Activated CD8-positive, alpha-beta T cell treated with anti-CD3 and anti-CD28 coated beads for 36 hours (primary cell): ENCODE results near the gene PEX14. TPM values are rescaled to one million over a fixed set of nuclear protein-coding genes. Genes with fewer than 3 reads are reported as not detected.

Experiments used
- ATAC-seq: fragments of 200-7000 bp; cut with Tn5 transposase; one replicate; pipeline ENCODE4 v1.10.0; 2021; ENCODE audit warnings: mild to moderate bottlenecking, moderate library complexity
- CTCF ChIA-PET: fragments of 350-600 bp; sonication (Branson Sonifier 250); formaldehyde crosslinking; loops from one replicate; lab custom pipeline; 2021; ENCODE audit warnings: antibody characterized with exemption; lab: Charles Lee
- POLR2A ChIA-PET: fragments of 350-600 bp; sonication (Branson Sonifier 250); formaldehyde crosslinking; loops from one replicate; lab custom pipeline; 2021; ENCODE audit warnings: antibody characterized with exemption; lab: Charles Lee
- DNase-seq: peaks from one replicate; pipeline ENCODE4 v3.0.0-alpha.2; 2020
- H3K27ac Mint-ChIP-seq: one replicate; pipeline ENCODE4 v1.8.0; 2021; ENCODE audit warnings: mild to moderate bottlenecking, mixed read lengths
- H3K27me3 Mint-ChIP-seq: one replicate; pipeline ENCODE4 v1.8.0; 2021; ENCODE audit warnings: mixed read lengths
- H3K36me3 Mint-ChIP-seq: one replicate; pipeline ENCODE4 v1.8.0; 2021; ENCODE audit warnings: low read depth, mixed read lengths
- H3K4me1 Mint-ChIP-seq: one replicate; pipeline ENCODE4 v1.8.0; 2021; ENCODE audit warnings: low read depth, mixed read lengths
- H3K4me3 Mint-ChIP-seq: one replicate; pipeline ENCODE4 v1.8.0; 2021; ENCODE audit warnings: mild to moderate bottlenecking, moderate library complexity, mixed read lengths
- H3K9me3 Mint-ChIP-seq: one replicate; pipeline ENCODE4 v1.8.0; 2021; ENCODE audit warnings: mixed read lengths
- intact Hi-C: fragments of 100-400 bp; cut with micrococcal nuclease; formaldehyde crosslinking; loops from one replicate; pipeline ENCODE4 v1.10.0; 2022
- total RNA-seq, 2 experiments: library from RNA; stranded (reverse); gene quantifications; one replicate each; pipeline ENCODE4 v1.2.3, GENCODE V29; 2021
- TF ChIP-seq, protein P1 (sequence below): fragments of 200-600 bp; IDR thresholded peaks from one replicate; pipeline ENCODE4 v1.8.0; 2022; ENCODE audit warnings: antibody characterized with exemption, mild to moderate bottlenecking

Gene PEX14
- total RNA-seq, 2 experiments from 2014 or later: 18.0 to 18.5 TPM

DNA sequence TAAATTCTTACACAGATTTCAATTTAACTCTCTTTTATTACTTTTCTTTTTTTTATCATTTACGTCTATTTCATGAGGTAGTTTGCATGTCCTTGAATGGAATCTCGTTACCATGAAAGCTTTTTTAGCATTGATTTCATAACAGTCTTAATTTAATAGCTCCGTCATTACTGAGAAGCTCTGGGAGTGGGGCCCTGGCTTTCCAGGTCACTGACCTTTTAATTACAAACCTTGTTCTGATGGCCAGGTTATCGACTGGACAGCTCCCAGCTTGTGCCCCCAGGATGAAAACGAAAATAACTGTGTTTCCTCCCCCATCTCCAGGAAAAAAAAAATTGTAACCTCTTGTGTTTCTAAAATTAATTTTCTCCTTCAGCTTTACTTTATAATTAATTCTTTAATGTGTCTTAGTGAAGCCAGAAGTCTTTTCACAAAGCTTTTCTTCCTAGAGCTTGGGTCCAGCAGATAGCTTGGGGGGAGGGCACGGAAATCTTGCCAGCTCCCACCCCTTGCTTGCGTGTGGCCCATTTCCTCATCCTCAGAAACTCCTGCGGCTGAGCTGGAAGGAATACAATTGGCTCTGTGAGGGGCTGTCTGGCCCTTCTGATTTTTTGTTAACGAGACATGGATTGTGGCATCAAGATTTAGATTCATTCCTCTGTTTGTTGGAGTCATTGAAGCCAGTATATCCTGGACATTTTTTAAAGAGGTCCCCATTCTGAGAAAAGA is 65.7 kb downstream of the PEX14 start:
- DNase-seq (no peak), ATAC-seq (no peak)
- Mint-ChIP-seq H3K36me3 (peaks cover 5% of the 10 kb centered on the region), H3K9me3 (no peaks in the 10 kb centered on the region), H3K27ac (no peak overlapping the region), H3K4me1 (peaks cover 21% of the 10 kb centered on the region), H3K4me3 (no peak overlapping the region), H3K27me3 (no peaks in the 10 kb centered on the region)
- TF ChIP-seq, protein P1, sequence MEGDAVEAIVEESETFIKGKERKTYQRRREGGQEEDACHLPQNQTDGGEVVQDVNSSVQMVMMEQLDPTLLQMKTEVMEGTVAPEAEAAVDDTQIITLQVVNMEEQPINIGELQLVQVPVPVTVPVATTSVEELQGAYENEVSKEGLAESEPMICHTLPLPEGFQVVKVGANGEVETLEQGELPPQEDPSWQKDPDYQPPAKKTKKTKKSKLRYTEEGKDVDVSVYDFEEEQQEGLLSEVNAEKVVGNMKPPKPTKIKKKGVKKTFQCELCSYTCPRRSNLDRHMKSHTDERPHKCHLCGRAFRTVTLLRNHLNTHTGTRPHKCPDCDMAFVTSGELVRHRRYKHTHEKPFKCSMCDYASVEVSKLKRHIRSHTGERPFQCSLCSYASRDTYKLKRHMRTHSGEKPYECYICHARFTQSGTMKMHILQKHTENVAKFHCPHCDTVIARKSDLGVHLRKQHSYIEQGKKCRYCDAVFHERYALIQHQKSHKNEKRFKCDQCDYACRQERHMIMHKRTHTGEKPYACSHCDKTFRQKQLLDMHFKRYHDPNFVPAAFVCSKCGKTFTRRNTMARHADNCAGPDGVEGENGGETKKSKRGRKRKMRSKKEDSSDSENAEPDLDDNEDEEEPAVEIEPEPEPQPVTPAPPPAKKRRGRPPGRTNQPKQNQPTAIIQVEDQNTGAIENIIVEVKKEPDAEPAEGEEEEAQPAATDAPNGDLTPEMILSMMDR: no peak
- POLR2A ChIA-PET: interaction anchor here (1.7 kb wide), 1 partner anchor 21 kb away, joined by 3 read pairs; no protein-coding TSS in a partner anchor
- CTCF ChIA-PET: no interaction called here
- intact Hi-C loops: no loop called here

DNA sequence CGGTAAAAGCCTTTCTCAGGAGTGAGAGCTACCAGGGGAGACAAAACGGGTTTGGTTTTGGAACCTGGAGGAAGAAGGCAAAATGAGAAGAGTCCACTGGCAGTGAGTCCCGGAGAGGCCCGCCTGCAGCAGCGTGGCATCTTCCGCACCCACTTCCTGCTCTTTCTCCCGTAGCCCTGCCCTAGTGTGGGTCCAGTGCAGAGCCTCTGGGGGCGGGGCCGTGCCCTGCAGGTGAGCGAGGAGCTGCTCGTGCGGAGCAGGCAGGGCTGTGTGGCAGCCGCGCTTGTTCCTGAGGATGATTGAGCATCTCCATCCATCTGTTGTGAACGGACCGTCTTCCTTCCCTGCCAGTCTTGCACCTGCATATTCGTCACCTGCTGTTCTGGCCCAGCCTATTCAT is 66.5 kb downstream of the PEX14 start:
- TF ChIP-seq, protein P1: no peak
- DNase-seq (no peak), ATAC-seq (no peak)
- intact Hi-C loops: no loop called here
- ChIA-PET POLR2A (interaction anchor here (1.7 kb wide), 1 partner anchor 20 kb away, joined by 3 read pairs; no protein-coding TSS in a partner anchor), CTCF (no interaction called here)
- no peak overlapping the region for H3K27ac Mint-ChIP-seq
- peaks cover 21% of the 10 kb centered on the region for H3K4me1 Mint-ChIP-seq
- no peaks in the 10 kb centered on the region for H3K9me3 Mint-ChIP-seq
- H3K4me3 Mint-ChIP-seq: no peak overlapping the region
- no peaks in the 10 kb centered on the region for H3K27me3 Mint-ChIP-seq
- peaks cover 3% of the 10 kb centered on the region for H3K36me3 Mint-ChIP-seq

DNA sequence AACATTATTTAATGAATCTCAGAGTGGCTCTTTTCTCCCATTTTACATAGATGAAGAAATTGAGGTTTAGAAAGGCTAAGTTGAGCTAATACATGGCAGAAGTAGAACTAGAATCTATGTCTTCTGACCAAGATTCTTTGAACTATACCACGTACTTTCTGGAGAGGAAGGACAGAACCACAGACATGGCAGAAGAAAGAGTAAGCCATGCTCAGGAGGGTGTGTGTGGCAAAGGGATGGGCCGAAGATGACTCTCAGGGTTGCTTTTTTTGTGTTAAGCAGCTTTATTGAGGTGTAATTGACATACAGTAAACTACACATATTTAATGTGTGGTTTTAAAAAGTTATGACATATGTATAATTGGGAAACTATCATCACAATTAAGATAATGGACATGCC is 69.5 kb downstream of the PEX14 start:
- ATAC-seq: peak; percentile 45
- no peaks in the 10 kb centered on the region for H3K27me3 Mint-ChIP-seq
- H3K4me1 Mint-ChIP-seq: peaks cover 23% of the 10 kb centered on the region
- no peak overlapping the region for H3K27ac Mint-ChIP-seq
- POLR2A ChIA-PET: interaction anchor here (0.9 to 1.0 kb wide), 2 partner anchors 9 to 19 kb away, joined by 3 read pairs; no protein-coding TSS in a partner anchor
- TF ChIP-seq, protein P1: no peak
- DNase-seq: no peak
- intact Hi-C loops: no loop called here
- no peak overlapping the region for H3K4me3 Mint-ChIP-seq
- peaks cover 3% of the 10 kb centered on the region for H3K36me3 Mint-ChIP-seq
- CTCF ChIA-PET: no interaction called here
- no peaks in the 10 kb centered on the region for H3K9me3 Mint-ChIP-seq

DNA sequence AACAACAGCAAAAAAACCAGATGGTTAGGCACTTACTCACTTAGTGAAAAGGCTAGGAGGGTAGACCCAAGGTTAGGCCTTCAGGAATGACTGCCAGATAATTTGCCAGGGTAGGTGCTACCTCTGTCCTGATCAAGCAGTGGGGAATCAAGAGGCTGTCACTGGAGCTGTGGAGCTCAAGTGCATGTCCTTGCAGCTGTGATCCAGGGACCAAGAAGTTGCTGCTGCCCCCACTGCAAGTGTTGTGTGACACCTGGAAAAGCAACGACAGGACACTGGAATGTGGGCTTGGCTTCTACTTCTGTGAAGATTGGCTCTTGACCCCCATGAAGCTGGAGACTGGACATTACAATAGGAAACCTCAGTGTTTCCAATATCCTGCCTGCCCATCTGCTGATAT is 72.1 kb downstream of the PEX14 start:
- H3K27me3 Mint-ChIP-seq: no peaks in the 10 kb centered on the region
- POLR2A ChIA-PET: no interaction called here

More for the DNA sequence above, 72.1 kb downstream of the PEX14 start:
- H3K36me3 Mint-ChIP-seq: peaks cover 3% of the 10 kb centered on the region
- TF ChIP-seq, protein P1: no peak
- no peak overlapping the region for H3K27ac Mint-ChIP-seq
- CTCF ChIA-PET: no interaction called here
- intact Hi-C loops: no loop called here
- H3K9me3 Mint-ChIP-seq: no peaks in the 10 kb centered on the region
- H3K4me1 Mint-ChIP-seq: peaks cover 27% of the 10 kb centered on the region
- no peak overlapping the region for H3K4me3 Mint-ChIP-seq
- no peak for DNase-seq
- ATAC-seq: no peak
